A673 (cell line): Measurements from ENCODE around the gene NEK7.

ENCODE experiments used
- CTCF ChIP-seq: fragments of 300-800, 200-600 bp; sonication (generic); conservative IDR thresholded peaks from 2 replicates; pipeline ENCODE4 v1.5.1; 2017; ENCODE audit warnings: low read depth, mild to moderate bottlenecking, antibody characterized with exemption, low read length, moderate library complexity, mixed read lengths
- EZH2 ChIP-seq: fragments of 200-600 bp; sonication (generic); IDR thresholded peaks from 2 replicates; pipeline ENCODE4 v1.6.1; 2017; ENCODE audit warnings: borderline replicate concordance, low read depth, mild to moderate bottlenecking, mixed read lengths, antibody characterized with exemption, low read length; ENCODE audit not compliant: poor library complexity, severe bottlenecking

DNA sequence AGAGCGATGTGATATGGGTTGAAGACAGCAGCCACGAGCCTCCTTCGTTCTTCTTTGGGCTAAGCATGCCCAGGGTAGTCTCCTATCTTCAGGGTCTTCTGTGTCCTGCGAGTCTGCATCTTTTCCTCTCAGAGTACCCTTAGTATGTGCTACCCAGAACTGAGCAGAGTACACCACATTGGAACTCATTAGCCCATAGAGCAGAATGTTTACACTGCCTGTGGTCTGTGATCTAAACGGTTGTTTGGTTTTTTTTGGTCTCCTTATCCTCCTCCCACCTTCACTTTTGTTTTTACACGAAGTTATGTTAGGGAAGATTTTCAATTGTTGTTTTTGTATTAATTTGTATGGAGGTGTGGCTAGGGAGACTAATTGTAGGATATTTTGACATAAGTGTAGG is 126.4 kb downstream of the NEK7 start:
- no peak for TF ChIP-seq CTCF
- TF ChIP-seq EZH2: no peak
